DLD1 (cell line): Measurements from ENCODE around the gene BMP8B.

Source experiments
- in situ Hi-C: cut with HindIII; loops from 2 replicates; pipeline ENCODE4 v1.10.0; 2017; ENCODE audit warnings: low sequenced_read_pairs

BMP8B gene

DNA sequence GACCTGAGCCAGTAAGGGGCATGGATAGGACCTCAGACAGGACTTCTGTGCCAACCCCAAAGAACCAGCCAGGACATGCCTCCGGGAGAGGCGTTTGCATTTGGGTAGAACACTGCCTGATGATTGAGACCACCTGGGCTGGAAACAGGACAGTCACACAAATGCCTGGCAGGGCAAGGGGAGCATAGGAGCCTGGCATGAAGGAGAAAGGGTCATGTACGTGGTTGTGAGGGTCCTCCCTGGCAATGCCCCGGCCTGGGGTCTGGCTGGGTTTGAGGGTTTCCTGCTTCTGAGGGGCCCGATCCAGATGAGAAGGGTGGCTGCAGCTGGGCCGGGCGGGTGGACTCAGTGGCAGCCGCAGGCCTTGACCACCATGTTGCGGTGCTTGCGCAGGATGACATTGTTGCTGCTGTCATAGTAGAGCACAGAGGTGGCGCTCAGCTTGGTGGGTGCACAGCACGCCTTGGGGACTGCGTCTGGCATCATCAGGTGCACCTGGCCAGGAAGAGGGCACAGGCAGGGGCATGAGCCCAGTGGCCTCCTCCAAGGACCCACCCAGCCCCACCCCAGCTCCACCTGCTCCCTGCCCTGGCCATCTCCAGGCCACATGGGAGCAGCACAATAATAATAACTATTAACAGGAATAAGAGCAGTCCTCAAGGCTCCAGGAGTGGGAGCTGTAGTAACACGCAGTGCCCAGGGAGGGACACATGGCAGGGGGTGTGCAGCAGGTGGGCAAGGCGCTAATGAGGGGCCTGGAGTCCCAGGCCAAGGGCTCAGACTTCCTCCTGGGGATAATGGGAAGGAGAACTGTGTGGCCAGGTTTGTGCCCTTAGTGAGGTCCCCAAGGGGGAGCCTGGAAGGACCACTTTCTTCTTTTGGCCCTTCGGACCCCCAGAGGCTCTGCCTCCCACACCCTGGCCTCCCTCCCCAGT, 28.3 kb downstream of the BMP8B start:
- in situ Hi-C loops: no loop called here

DNA sequence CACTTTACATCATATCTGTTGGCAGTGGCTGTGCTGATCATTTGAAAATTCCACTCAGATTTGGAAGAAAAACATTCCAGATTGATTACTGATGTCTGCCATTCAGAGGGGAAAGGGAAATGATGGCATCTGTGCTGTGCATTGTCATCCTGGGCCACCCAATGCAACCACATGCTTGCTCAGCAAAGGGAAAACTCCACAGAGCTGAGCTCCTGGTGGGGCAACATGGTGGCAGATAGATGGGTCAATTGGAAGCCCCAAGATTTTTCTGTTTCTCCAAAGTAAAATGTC, 29.3 kb downstream of the BMP8B start:
- in situ Hi-C loops: no loop called here

DNA sequence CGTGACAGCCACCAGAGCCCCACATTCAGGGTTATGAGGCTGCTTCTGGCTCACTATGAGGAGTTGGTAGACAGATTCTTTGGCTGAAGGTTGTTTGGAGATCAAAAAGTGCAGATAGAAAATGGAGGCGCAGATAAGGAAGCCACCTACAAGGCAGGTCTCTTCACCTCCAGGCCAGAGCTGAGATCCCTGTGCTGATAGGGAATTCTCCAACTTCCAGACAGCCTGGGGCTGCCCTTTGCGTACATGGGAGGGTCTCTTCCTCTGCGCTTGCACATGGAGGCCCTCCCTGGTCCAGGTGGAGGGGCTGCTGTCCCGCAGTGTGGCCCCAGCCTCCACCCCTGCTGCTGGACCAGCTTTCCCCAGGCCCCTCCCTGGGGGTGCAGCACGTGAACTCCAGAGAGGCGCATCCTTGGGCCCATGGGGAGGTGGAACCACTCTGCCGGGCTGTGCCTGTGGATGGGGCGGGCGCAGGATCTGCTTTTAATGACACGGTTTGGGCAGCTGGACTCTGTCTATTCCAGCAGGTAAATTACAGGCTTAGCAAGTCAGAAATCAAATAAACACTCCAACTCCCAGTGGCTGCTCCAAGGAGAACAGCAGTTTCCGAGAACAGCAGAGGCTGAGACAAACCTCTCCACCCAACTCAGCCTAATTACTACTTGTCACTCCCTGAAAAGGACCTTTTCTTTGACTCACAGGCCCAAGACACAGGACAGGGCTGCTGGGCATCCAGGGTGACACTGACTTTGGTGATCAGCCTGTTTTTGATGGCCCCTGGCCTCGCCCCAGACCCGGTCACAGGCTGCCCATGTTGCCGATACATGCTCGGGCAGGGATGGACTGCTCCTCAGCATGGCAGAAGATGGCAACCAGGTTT, 29.9 kb downstream of the BMP8B start:
- in situ Hi-C loops: no loop called here

DNA sequence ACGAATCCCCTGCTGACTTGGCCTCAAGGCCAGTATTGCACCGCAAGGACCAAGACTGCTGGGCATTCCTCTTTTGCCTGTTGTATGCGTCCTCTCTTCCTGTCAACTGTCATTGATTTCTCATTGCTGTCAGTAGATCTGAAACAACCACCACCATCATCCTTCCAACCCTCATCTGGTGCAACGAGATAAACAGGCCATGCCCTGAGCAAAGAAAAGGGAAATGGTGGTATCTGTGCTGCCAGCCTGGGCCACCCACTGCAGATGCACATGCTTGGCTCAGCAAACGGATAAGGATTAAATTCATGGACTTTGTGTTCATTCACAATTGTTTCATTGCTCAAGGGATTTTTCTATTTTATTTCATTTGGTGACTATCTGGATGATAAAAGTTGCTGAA, 31.2 kb downstream of the BMP8B start:
- in situ Hi-C loops: no loop called here

DNA sequence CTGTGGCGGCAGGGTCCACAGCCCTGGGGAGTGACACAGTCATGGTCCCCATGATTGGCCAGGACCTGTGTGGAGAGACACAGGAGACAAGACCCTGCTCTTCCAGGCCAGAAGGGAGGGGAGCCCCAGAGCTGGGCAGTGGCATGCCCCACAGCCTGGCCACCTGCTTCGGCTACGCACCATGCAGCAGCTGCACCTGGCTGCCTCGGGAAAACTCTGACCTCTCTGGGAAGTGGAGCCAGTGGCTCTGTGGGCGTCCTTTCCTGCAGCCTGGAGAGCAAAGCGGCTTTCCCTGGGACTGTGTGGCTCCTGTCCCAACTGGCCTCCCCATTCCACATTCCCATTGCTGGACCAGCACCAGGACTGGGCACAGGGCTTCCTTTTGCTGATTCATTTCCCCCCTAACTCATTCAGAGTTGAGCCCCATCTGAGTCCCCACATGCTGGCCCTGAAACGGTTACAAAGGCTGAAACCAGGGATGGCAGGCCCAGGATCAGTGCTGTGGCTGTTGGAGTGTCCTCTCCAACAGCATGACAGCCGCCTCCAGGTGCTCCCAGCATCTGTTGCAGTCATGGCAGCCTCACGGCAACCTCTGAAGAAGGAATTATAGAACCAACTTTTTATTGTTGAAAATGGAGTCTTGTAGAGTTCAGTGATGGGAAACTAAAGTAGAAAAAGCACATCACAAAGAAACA, 32.6 kb downstream of the BMP8B start:
- in situ Hi-C loops: no loop called here

DNA sequence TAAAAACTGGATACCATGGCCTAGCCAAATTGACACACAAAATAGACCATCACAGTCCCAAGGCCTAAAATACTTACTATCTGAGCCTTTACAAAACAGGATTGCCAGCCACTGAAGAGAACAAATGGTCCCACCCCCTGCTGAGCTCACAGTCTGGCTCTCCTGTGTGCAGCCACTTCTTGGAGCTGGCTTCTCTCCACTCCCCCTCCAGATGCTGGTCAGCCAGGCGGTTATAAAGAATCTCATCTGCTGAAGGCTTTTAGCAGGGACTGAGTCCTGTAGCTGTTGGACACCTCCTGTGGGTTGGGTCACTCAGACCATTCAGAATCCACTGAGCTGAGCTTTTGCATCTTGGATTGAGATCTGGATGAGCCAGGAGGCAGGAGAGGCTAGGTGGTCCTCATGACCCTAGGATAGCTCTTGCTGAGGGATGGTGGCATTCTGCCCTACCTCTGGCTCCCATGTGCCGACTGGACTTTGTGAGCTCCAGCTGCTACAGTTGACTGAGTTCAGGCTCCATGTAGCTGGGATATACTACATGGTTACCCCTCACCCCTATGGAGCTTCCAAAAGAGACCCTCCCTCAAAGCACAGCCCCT, 33.7 kb downstream of the BMP8B start:
- in situ Hi-C loops: no loop called here

DNA sequence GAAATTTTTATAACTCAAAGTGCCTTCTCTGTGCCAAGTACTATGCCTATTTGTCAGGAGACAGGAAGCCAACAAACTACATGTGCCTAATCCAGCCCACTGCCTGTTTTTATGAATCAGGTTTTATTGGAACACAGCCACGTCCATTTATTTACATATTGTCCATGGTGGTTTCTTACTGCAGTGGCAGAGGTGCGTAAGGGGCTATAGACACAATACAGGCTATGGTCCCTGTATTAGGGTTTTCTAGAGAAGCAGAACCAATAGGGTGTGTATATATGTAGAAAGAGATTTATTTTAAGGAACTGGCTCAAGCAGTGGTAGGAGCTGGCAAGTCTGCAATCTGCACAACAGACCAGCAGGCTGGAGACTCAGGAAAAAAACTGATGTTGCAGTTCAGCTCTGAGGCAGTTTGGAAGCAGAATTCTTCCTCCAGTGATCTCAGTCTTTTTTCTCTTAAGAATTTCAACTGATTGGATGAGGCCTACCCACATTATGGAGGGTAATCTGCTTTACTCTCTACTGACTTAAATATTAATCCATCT, 34.6 kb downstream of the BMP8B start:
- in situ Hi-C loops: no loop called here

DNA sequence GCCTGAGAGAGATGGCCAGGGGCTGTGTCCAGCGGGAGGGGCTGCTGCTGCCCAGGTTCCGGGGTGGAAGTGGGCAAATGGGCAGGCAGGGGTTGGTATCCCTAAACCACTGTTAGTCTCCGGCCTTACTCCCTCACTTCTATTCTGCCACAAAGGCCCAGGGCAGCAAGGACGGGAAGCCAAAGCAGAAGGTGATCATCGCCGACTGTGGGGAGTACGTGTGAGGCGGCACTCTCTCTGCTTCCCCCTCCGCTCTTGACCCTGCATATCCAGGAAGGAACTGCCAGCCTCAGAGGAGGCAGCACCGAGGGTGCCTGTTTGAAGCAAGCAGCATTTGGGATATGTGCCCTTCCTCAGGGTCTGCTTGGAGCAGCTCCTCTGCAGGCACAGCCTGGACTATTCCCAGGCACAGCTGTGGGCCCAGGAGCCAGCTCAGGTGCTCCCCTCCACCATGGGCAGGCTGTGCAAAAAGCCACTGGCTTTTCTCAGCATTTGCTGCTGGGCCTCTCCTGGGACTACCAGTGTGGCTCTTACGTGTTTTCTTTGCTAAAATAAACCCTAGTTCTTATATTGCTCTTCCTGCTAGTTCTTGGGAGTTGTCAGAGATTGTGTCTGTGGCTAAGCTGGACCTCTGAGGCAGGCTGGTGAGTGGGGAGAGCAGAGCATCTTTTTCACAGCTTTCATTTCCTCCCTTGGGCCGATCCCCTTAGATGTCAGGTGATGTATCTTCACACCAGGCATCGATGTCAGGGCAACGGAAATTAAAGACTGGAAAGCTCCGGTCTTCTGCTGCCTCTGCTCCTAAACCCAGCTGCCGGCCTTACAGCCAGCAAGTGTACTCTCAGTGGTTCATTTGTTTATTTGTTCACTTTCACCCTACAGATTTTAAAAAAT, 35.3 kb downstream of the BMP8B start:
- in situ Hi-C loops: no loop called here

DNA sequence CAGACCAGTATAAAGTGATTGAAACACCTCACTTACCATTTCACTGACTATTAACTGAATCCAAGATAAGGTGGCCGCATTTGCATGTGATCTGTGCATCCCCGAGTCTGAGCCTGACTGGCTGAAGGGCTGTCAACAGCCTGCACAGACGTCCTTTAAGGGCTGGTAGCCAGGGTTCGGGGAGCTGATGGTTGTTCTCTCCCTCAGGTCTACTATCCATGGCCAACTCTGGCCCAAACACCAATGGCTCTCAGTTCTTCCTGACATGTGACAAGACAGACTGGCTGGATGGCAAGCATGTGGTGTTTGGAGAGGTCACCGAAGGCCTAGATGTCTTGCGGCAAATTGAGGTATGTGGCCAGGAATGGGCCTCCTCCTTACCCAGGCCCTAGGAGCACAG, 36.0 kb downstream of the BMP8B start:
- in situ Hi-C loops: no loop called here

DNA sequence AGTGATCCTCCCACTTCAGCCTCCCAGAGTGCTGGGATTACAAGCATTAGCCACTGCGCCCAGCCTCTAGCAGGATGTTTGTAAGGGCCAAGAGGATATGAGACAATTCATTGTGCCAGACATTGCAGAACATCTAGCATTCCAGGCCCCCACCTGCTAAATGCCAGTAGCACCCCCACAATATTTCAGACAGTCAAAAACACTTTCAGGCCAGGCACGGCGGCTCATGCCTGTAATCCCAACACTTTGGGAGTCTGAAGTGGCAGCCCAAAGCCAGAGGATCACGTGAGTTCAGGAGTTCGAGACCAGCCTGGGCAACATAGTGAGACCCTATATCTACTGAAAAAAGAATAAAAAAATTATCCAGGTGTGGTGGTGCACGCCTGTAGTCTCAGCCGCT, 37.1 kb downstream of the BMP8B start:
- in situ Hi-C loops: no loop called here

DNA sequence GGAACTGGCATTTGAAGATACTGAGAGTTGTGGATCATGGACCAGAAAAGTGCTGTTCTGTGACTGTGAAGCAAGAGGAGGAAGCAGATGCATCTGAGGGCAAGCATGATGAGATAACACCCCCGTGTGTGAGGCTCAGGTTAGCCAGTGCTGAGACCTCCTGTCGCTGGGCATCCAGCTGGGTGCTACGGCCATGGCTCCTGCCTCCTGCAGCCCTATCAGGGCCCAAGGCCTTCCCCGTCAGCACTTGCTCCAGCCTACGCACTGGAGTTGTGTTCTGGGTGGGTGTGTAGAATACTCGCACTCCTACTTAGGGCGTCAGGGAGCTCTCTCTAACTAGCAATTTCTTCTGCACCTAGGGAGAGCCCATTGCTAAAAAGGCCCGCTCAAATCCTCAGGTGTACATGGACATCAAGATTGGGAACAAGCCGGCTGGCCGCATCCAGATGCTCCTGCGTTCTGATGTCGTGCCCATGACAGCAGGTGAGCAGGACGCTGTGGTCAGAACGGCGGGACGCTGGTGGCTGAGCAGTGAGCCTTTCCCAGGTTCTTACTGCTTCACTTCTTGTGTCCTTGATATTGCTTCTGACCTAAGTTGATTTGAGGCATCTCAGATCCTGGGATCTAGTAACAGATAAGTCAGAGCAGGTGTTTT, 43.5 kb downstream of the BMP8B start:
- in situ Hi-C loops: loop anchor here (25.0 kb wide), 1 partner anchor 158 kb away; the partner anchor contains the start of gene PABPC4

DNA sequence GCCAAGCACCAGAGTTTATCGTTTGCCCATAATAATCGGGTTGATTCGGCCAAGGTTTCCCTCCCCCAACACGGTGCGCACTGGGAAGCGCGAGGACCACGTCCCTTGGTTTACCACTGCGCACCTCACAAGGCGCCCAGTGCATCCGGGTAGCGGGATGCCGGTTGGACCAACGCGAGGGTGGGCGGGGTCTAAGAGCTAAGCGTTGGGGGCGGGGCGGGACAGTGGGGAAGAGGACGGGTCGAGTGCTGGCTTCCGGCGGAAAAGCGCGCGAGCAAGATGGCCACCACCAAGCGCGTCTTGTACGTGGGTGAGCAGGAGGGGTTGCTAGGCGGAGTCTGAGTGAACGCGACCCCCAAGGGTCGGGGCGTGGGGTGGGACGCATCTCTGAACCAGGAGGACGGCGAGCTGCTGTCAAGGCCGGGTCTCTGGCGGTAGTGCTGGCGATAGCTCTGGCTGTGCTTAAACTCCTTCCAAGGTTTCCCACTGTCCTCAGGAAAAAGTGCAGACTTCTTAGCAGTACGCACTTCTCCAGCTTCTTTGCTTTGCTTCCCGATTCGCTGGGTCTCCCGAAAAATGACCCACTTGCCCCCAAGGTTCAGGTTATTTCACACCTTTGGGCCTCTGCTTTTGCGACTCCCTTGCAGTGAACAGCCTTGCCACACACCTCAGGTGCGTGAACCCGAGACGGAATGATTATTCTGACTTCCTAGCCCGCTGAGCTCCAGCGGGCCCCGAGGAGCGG, 49.9 kb downstream of the BMP8B start, which contains the start of gene PPIE:
Gene PPIE, plus strand, starts transcription at position 261 of the 745 bp plus-strand sequence. Its CDS starts 19 bp downstream, at position 280.
- in situ Hi-C loops: loop anchor here (25.0 kb wide), 1 partner anchor 151 kb away; the partner anchor contains the start of gene PABPC4

DNA sequence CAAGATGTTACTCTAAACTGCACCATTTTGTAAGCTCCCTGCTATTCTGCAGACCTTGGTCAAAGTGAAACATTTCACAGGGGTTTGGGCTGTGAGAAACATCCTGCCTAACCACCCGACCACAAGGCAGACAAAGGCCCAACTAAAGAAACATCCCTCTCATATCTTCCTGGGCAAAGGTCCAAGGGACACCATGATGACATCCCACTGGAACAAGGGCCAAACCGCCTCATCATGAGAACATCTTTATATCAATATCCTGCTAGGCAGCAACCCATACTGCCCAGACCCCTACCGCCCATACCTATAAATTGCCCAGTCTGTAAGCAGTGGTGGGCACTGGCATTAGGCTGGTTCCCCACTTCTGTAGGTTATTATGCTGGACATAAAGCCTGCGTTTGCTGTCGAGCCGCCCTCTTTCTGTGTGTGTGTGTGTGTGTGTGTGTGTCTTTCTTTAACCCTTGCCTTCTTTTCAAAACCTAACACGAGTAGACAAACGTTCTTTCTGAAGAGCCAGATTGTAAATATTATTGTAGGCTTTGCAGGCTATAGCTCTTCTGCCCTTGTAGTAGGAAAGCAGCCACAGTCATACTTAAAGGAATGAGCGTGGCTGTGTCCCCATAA, 51.0 kb downstream of the BMP8B start:
- in situ Hi-C loops: loop anchor here (25.0 kb wide), 1 partner anchor 150 kb away; the partner anchor contains the start of gene PABPC4

DNA sequence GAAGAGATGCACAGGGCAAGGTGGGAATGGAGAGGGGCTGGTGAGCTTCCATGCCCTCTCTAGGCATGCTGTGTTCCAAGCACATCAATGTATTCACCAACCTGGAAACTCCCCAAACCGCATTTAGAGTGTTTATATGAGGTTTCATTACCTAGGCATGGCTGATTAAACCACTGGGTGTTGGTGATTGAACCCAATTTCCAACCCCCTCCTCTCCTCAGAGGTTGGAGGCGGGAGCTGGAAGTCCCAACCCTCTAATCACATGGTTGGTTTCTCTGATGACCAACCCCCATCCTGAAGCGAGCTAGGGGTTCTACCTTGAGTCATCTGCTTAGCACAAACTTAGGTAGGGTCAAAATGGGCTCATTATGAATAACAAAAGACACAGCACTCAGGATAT, 52.9 kb downstream of the BMP8B start:
- in situ Hi-C loops: loop anchor here (25.0 kb wide), 1 partner anchor 148 kb away; the partner anchor contains the start of gene PABPC4

DNA sequence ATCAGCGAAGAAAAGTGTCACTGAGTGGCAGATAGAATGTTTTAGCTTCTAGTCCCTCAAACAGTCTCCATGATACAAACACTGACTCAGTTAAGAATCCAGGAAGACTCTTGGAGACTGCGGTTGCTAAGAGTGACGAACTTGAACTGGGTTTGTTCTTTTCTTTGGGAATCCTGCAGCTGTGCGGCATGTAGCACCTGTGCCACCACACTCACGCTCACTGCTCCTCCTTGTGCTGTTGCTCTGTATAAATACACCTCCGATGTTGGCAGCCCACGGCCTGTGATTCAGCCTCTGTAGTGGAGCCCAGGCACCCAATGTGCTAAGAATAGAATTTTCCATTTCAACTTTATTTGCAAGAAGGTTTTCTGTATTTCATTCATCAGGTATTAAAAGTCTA, 55.5 kb downstream of the BMP8B start:
- in situ Hi-C loops: loop anchor here (25.0 kb wide), 1 partner anchor 146 kb away; the partner anchor contains the start of gene PABPC4

DNA sequence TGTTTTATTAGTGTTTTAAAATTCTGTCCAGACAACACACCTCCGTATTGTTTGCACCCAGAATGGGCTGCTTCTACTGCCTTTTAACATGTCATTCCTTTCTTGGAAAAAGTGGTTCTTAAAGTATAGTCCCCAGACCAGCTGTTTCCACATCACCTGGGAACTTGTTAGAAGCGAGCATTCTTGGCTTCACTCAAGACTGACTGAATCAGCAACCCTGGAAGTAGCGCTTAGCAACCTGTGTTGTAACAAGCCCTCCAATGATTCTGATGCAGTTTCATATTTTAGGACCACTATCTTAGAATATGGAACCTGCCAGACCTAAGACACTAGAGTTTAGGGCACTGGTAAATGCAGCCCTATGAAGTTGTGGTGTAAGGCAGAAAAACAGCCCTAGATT, 55.9 kb downstream of the BMP8B start:
- in situ Hi-C loops: loop anchor here (25.0 kb wide), 1 partner anchor 145 kb away; the partner anchor contains the start of gene PABPC4

DNA sequence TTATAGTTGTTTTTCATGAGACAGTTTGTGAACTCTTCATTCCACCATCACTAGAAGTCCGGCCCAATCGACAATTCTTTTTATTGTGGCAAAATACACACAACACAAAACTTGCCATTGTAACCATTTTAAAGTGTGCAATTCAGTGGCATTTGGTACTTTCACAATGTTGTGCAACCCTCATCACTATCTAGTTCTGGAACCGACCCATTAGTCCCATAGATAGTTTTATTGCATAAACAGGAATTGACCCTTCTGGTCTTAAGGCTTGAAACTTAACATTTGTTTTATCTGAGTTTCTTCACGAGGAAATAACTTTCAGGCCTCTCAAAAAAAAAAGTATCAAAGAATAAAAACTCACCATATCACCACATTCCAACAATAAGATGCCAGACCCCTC, 58.8 kb downstream of the BMP8B start:
- in situ Hi-C loops: loop anchor here (25.0 kb wide), 1 partner anchor 143 kb away; the partner anchor contains the start of gene PABPC4
